Natural killer cell (primary cell): ENCODE measurements around the gene KRT40. TPM values are rescaled to one million over a fixed set of nuclear protein-coding genes. Genes with fewer than 3 reads are reported as not detected.

ENCODE experiments used
- ATAC-seq, 3 donors: fragments of 150-1000 bp in 2 of 3; fragments of 200-7000 bp in 1 of 3; cut with Tn5 transposase; 1 replicate in 1 of 3; 2 replicates in 2 of 3; pipeline ENCODE4 v1.10.0; 2021; ENCODE audit warnings: mild to moderate bottlenecking in 2 of 3, moderate library complexity in 2 of 3
- DNase-seq, 2 donors: peaks; one replicate each; pipeline versions ENCODE4 v3.0.0 to v3.0.0-alpha.2; 2013 to 2021; ENCODE audit warnings: mixed read lengths in 1 of 2
- H3K27ac ChIP-seq: one replicate; pipeline ENCODE4 v1.5.1; 2013; ENCODE audit warnings: mild to moderate bottlenecking, low read length
- H3K27me3 ChIP-seq: one replicate; pipeline ENCODE4 v1.6.1; 2013; ENCODE audit warnings: low read length; ENCODE audit not compliant: control insufficient read depth, insufficient read depth
- H3K36me3 ChIP-seq: one replicate; pipeline ENCODE4 v1.6.1; 2013; ENCODE audit warnings: low read length; ENCODE audit not compliant: control insufficient read depth, insufficient read depth
- H3K4me1 ChIP-seq: one replicate; pipeline ENCODE4 v1.6.1; 2013; ENCODE audit warnings: low read length; ENCODE audit not compliant: control insufficient read depth, insufficient read depth
- H3K4me3 ChIP-seq: one replicate; pipeline ENCODE4 v1.5.1; 2013; ENCODE audit warnings: low read length
- H3K9me3 ChIP-seq: one replicate; pipeline ENCODE4 v1.6.1; 2013; ENCODE audit warnings: low read length; ENCODE audit not compliant: control insufficient read depth, insufficient read depth
- H3K27ac Mint-ChIP-seq, 2 donors: one replicate each; pipeline ENCODE4 v1.8.0; 2022; ENCODE audit warnings: mild to moderate bottlenecking in 2 of 2, mixed read lengths in 2 of 2, moderate library complexity in 1 of 2
- H3K27me3 Mint-ChIP-seq, 2 donors: one replicate each; pipeline ENCODE4 v1.8.0; 2022; ENCODE audit warnings: low read depth in 2 of 2, mixed read lengths in 2 of 2
- H3K36me3 Mint-ChIP-seq: one replicate; pipeline ENCODE4 v1.8.0; 2022; ENCODE audit warnings: mixed read lengths
- H3K4me1 Mint-ChIP-seq, 2 donors: one replicate each; pipeline ENCODE4 v1.8.0; 2022; ENCODE audit warnings: mixed read lengths in 2 of 2
- H3K4me3 Mint-ChIP-seq: one replicate; pipeline ENCODE4 v1.8.0; 2022; ENCODE audit warnings: mild to moderate bottlenecking, moderate library complexity, mixed read lengths
- H3K9me3 Mint-ChIP-seq, 2 donors: one replicate each; pipeline ENCODE4 v1.8.0; 2022; ENCODE audit warnings: mixed read lengths in 2 of 2
- CTCF ChIP-seq: fragments of 200-600 bp; IDR thresholded peaks from one replicate; pipeline ENCODE4 v1.8.0; 2022; ENCODE audit warnings: antibody characterized with exemption
- WGBS: methylation state at CpG from one replicate; pipeline ENCODE4 v1.1.7; 2013; ENCODE audit warnings: missing lambda C conversion rate; ENCODE audit not compliant: insufficient coverage; 5-methylcytosine and 5-hydroxymethylcytosine counted together
- intact Hi-C: fragments of 100-400 bp; cut with micrococcal nuclease; formaldehyde crosslinking; loops from one replicate; pipeline ENCODE4 v1.14.2; 2022
- total RNA-seq, 4 donors: library from RNA; stranded (reverse); fragments of 120-200 nt in 1 of 4; gene quantifications; one replicate each; pipeline versions ENCODE4 v1.2.3 to v1.2.4, GENCODE V29; 2013 to 2022

Gene KRT40
- total RNA-seq, 3 donors from 2014 or later (not counting 1 experiment from before 2014, with no cell fraction given) = not detected

- H3K9me3 Mint-ChIP-seq = no peaks in the 10 kb centered on the region
- intact Hi-C loops = no loop called here
- no peaks in the 10 kb centered on the region for H3K4me1 Mint-ChIP-seq
- no peaks in the 10 kb centered on the region for H3K9me3 ChIP-seq
- no peak for TF ChIP-seq CTCF
- 91% methylated on average over 2 of the region's 2 CpGs for WGBS
- H3K36me3 Mint-ChIP-seq = no peaks in the 10 kb centered on the region
- no peaks in the 10 kb centered on the region for H3K4me1 ChIP-seq
- H3K36me3 ChIP-seq = no peaks in the 10 kb centered on the region
- DNase-seq (no peak), ATAC-seq (no peak)
- peaks cover 14% of the 10 kb centered on the region for H3K27me3 ChIP-seq
- H3K4me3 Mint-ChIP-seq = no peak overlapping the region
- H3K27ac Mint-ChIP-seq = no peak overlapping the region
- H3K27me3 Mint-ChIP-seq = peaks cover 41 to 58% of the 10 kb centered on the region in 2 donors
- H3K27ac ChIP-seq = no peak overlapping the region
- no peak overlapping the region for H3K4me3 ChIP-seq
These were observed 13.2 kb upstream of the KRT40 start for GRCh38 chr17:40997361-40997760.

- Histone ChIP-seq H3K4me3 (no peak overlapping the region), H3K9me3 (no peaks in the 10 kb centered on the region), H3K27me3 (peaks cover 15% of the 10 kb centered on the region), H3K36me3 (no peaks in the 10 kb centered on the region), H3K27ac (no peak overlapping the region), H3K4me1 (no peaks in the 10 kb centered on the region)
- H3K9me3 Mint-ChIP-seq = no peaks in the 10 kb centered on the region
- H3K36me3 Mint-ChIP-seq = no peaks in the 10 kb centered on the region
- no peak for DNase-seq
- no peak for ATAC-seq
- no peak overlapping the region for H3K4me3 Mint-ChIP-seq
- H3K27ac Mint-ChIP-seq = no peak overlapping the region
- TF ChIP-seq CTCF = no peak
- H3K4me1 Mint-ChIP-seq = no peaks in the 10 kb centered on the region
- peaks cover 43 to 63% of the 10 kb centered on the region in 2 donors for H3K27me3 Mint-ChIP-seq
- intact Hi-C loops = no loop called here
- WGBS = 79% methylated on average over 3 of the region's 4 CpGs
These were observed 12.7 kb upstream of the KRT40 start for GRCh38 chr17:40996829-40997228.

DNA sequence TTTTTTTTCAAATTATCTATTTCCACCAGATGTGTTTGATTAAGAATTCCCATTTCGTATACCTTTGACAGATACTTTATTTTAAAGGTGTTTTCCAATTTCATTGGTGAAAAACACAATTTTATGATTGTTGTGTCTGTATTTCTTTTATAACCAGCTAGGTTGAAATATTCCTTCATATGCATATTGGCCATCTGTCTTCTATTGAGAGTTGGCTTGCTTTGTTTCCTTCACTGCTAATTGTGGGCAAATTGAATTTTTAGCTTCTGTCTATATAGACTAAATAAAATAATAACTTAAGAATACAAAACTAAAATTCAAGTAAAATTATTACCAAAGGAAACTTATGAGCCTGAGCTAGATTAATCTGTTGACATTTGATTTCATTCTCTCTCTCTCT is 11.0 kb upstream of the KRT40 start:
- intact Hi-C loops = no loop called here
- Mint-ChIP-seq H3K4me1 (no peaks in the 10 kb centered on the region), H3K27me3 (peaks cover 44 to 74% of the 10 kb centered on the region in 2 donors), H3K9me3 (no peaks in the 10 kb centered on the region), H3K27ac (no peak overlapping the region), H3K4me3 (no peak overlapping the region), H3K36me3 (no peaks in the 10 kb centered on the region)
- Histone ChIP-seq H3K27me3 (peaks cover 15% of the 10 kb centered on the region), H3K36me3 (no peaks in the 10 kb centered on the region), H3K4me1 (no peaks in the 10 kb centered on the region), H3K9me3 (no peaks in the 10 kb centered on the region), H3K4me3 (no peak overlapping the region), H3K27ac (no peak overlapping the region)
- WGBS = no CpG with 5 or more reads among the region's 1 CpG
- TF ChIP-seq CTCF = no peak
- DNase-seq (no peak), ATAC-seq (no peak)

DNA sequence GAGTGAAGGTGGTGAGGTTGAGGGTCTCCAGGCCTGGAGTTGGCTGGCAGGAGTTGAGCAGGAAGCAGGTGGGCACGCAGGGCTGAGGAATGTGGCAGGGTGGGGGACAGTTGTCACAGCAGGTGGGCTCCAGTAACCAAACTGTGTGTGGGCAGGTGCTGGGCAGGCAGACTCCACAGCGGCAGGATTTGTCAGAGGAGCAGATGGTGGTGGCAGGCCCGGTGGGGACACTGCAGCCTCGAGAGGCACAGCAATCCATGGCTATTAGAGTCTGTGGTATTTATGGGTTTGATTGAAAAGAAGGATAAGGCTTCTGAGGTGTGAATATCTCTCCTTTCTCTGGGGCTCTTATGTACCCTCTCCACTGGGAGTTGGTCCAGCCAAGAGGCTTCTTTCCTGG is 9.7 kb upstream of the KRT40 start, which contains the start of gene KRTAP3-3:
TSS of gene KRTAP3-3 (minus strand) at position 326 of the 400 bp plus-strand sequence. CDS start at position 259, 67 bp downstream.
- Mint-ChIP-seq H3K4me3 (no peak within 1 kb of the TSS), H3K36me3 (no peaks in the 10 kb centered on the region), H3K27ac (no peak within 1 kb of the TSS), H3K27me3 (peaks cover 38 to 77% of the 10 kb centered on the region in 2 donors), H3K4me1 (no peaks in the 10 kb centered on the region), H3K9me3 (no peaks in the 10 kb centered on the region)
- no peaks in the 10 kb centered on the region for H3K4me1 ChIP-seq
- intact Hi-C loops = no loop called here
- ATAC-seq (no peak), DNase-seq (no peak)
- H3K27me3 ChIP-seq = peaks cover 15% of the 10 kb centered on the region
- no peaks in the 10 kb centered on the region for H3K36me3 ChIP-seq
- no peak for TF ChIP-seq CTCF
- H3K4me3 ChIP-seq = no peak within 1 kb of the TSS
- no peaks in the 10 kb centered on the region for H3K9me3 ChIP-seq
- 56% methylated on average over 4 of the region's 4 CpGs for WGBS
- no peak within 1 kb of the TSS for H3K27ac ChIP-seq
